PC-9 (cell line): Measurements from ENCODE around the gene DNAJC18. TPM values are rescaled to one million over a fixed set of nuclear protein-coding genes. Genes with fewer than 3 reads are reported as not detected.
A peak's percentile ranks its signal among the peaks of the same experiment; 100 is the strongest.
"Not testable (repeated sequence)": the region's sequence is repeated elsewhere in the genome, so short reads cannot be mapped to it uniquely, and the experiment has no call there.

Experiments used
- BruUV-seq: library from RNA; stranded (reverse); fragments of 400-500 nt; replicated peaks from 2 replicates; lab custom pipeline; 2021; lab: Mats Ljungman, UMichigan
- CTCF ChIA-PET: fragments of 300-600 bp; sonication (Branson Sonifier 250); formaldehyde crosslinking; loops from one replicate; lab custom pipeline; 2022; ENCODE audit warnings: antibody characterized with exemption; lab: Charles Lee
- POLR2A ChIA-PET: fragments of 300-600 bp; sonication (Branson Sonifier 250); formaldehyde crosslinking; loops from one replicate; lab custom pipeline; 2022; ENCODE audit warnings: antibody characterized with exemption; ENCODE audit not compliant: unreplicated experiment; lab: Charles Lee
- DNase-seq, 2 experiments: peaks; one replicate each; pipeline versions ENCODE4 v3.0.0 to v3.0.0-alpha.2; 2015 to 2022; ENCODE audit warnings: mixed read lengths in 1 of 2
- H2AFZ ChIP-seq: fragments of 200-600 bp; sonication (generic); 2 replicates; pipeline ENCODE4 v1.8.1; 2017; ENCODE audit warnings: antibody characterized with exemption
- H3F3A ChIP-seq: fragments of 200-600 bp; sonication (generic); 2 replicates; pipeline ENCODE4 v1.8.1; 2017; ENCODE audit warnings: antibody characterized with exemption, mild to moderate bottlenecking, low read depth; ENCODE audit not compliant: insufficient read depth
- H3K27ac ChIP-seq: fragments of 200-600 bp; sonication (generic); 2 replicates; pipeline ENCODE4 v1.6.1; 2016; ENCODE audit warnings: mixed run types
- H3K27me3 ChIP-seq: fragments of 200-600 bp; sonication (generic); 2 replicates; pipeline ENCODE4 v1.6.1; 2016; ENCODE audit warnings: low read depth, mixed run types; ENCODE audit not compliant: insufficient read depth
- H3K36me3 ChIP-seq: fragments of 200-600 bp; sonication (generic); 2 replicates; pipeline ENCODE4 v1.6.1; 2016; ENCODE audit warnings: low read depth, mixed run types
- H3K4me1 ChIP-seq: fragments of 200-600 bp; sonication (generic); replicated peaks from 2 replicates; pipeline ENCODE4 v1.6.1; 2016; ENCODE audit warnings: mixed run types; ENCODE audit not compliant: insufficient read depth
- H3K4me2 ChIP-seq: fragments of 200-600 bp; sonication (generic); 2 replicates; pipeline ENCODE4 v1.6.1; 2017; ENCODE audit warnings: mixed run types
- H3K4me3 ChIP-seq: fragments of 200-600 bp; sonication (generic); 2 replicates; pipeline ENCODE4 v1.6.1; 2016; ENCODE audit warnings: mixed run types
- H3K79me2 ChIP-seq: fragments of 200-600 bp; sonication (generic); 2 replicates; pipeline ENCODE4 v1.6.1; 2017; ENCODE audit warnings: low read depth, mixed run types
- H3K9me2 ChIP-seq: fragments of 200-600 bp; sonication (generic); 2 replicates; pipeline ENCODE4 v1.8.1; 2017; ENCODE audit warnings: mild to moderate bottlenecking; ENCODE audit not compliant: insufficient read depth
- H3K9me3 ChIP-seq: fragments of 200-600 bp; sonication (generic); 2 replicates; pipeline ENCODE4 v1.8.1; 2016; ENCODE audit warnings: low read depth; ENCODE audit not compliant: insufficient read depth
- H4K20me1 ChIP-seq: fragments of 200-600 bp; sonication (generic); 2 replicates; pipeline ENCODE4 v1.8.1; 2017; ENCODE audit not compliant: insufficient read depth
- CTCF ChIP-seq: fragments of 200-600 bp; sonication (generic); conservative IDR thresholded peaks from 2 replicates; pipeline ENCODE4 v1.6.1; 2017; ENCODE audit warnings: mixed run types, antibody characterized with exemption, mild to moderate bottlenecking, moderate library complexity
- EZH2 ChIP-seq: fragments of 200-600 bp; sonication (generic); IDR thresholded peaks from 2 replicates; pipeline ENCODE4 v1.8.0; 2017; ENCODE audit warnings: antibody characterized with exemption, low read depth
- intact Hi-C: fragments of 100-400 bp; cut with micrococcal nuclease; formaldehyde crosslinking; loops from one replicate; pipeline ENCODE4 v1.10.0; 2022; ENCODE audit not compliant: unreplicated experiment
- total RNA-seq: library from RNA; stranded (reverse); gene quantifications from 2 replicates; pipeline ENCODE4 v1.2.3, GENCODE V29; 2021

DNAJC18 gene
- total RNA-seq, 1 experiment from 2014 or later, result 8.9 TPM

GRCh38 chr5:139446956-139447779 lies 7.8 kb upstream of the DNAJC18 start:
- no peaks in the 10 kb centered on the region for H3K9me3 ChIP-seq
- no peak overlapping the region for H3K27ac ChIP-seq
- no peak overlapping the region for H3K4me2 ChIP-seq
- CTCF ChIA-PET, result no interaction called here
- H3K36me3 ChIP-seq, result no peaks in the 10 kb centered on the region
- H3K4me3 ChIP-seq, result no peak overlapping the region
- no TSS peak for BruUV-seq
- intact Hi-C loops, result no loop called here
- POLR2A ChIA-PET, result interaction anchor here (0.6 kb wide), 1 partner anchor 27 kb away, joined by 3 read pairs; no protein-coding TSS in a partner anchor
- no peak overlapping the region for H2AFZ ChIP-seq
- DNase-seq, result no peak
- H3F3A ChIP-seq, result no peaks in the 10 kb centered on the region; the same call in 1 of the 2 replicates
- no peaks in the 10 kb centered on the region for H3K79me2 ChIP-seq
- H3K9me2 ChIP-seq, result no peaks in the 10 kb centered on the region
- H4K20me1 ChIP-seq, result no peaks in the 10 kb centered on the region
- no peaks in the 10 kb centered on the region; the same call in 1 of the 2 replicates for H3K4me1 ChIP-seq
- TF ChIP-seq EZH2, result no peak
- no peak for TF ChIP-seq CTCF
- H3K27me3 ChIP-seq, result no peaks in the 10 kb centered on the region

- H3F3A ChIP-seq, result no peaks in the 10 kb centered on the region
- H3K27ac ChIP-seq, result no peak overlapping the region
- no peak overlapping the region for H3K4me2 ChIP-seq
- H3K36me3 ChIP-seq, result no peaks in the 10 kb centered on the region
- H3K27me3 ChIP-seq, result no peaks in the 10 kb centered on the region
- TF ChIP-seq CTCF (no peak), EZH2 (no peak)
- no peaks in the 10 kb centered on the region for H3K9me3 ChIP-seq
- no peak for DNase-seq
- intact Hi-C loops, result no loop called here
- POLR2A ChIA-PET, result no interaction called here
- no TSS peak for BruUV-seq
- no peak overlapping the region for H2AFZ ChIP-seq
- CTCF ChIA-PET, result interaction anchor here (0.6 kb wide), 1 partner anchor 158 kb away, joined by 8 read pairs; no protein-coding TSS in a partner anchor
- H3K4me1 ChIP-seq, result no peaks in the 10 kb centered on the region; the same call in 1 of the 2 replicates
- no peak overlapping the region for H3K4me3 ChIP-seq
- no peaks in the 10 kb centered on the region for H3K79me2 ChIP-seq
- no peaks in the 10 kb centered on the region for H4K20me1 ChIP-seq
- no peaks in the 10 kb centered on the region for H3K9me2 ChIP-seq
Observed at GRCh38 chr5:139445325-139446170, 6.2 kb upstream of the DNAJC18 start.

- H3K4me2 ChIP-seq, result no peak overlapping the region
- no peaks in the 10 kb centered on the region for H3K79me2 ChIP-seq
- H3K27me3 ChIP-seq, result no peaks in the 10 kb centered on the region
- DNase-seq, result peak in 1 of 2 experiments; percentile 49
- BruUV-seq, result no TSS peak
- POLR2A ChIA-PET, result interaction anchor here (0.6 kb wide), 1 partner anchor 767 kb away, joined by 5 read pairs; no protein-coding TSS in a partner anchor
- TF ChIP-seq CTCF, result no peak
- TF ChIP-seq EZH2, result no peak
- no peak overlapping the region for H2AFZ ChIP-seq
- no peaks in the 10 kb centered on the region for H3K9me2 ChIP-seq
- H3K4me3 ChIP-seq, result no peak overlapping the region
- H3K36me3 ChIP-seq, result no peaks in the 10 kb centered on the region
- H3K9me3 ChIP-seq, result no peaks in the 10 kb centered on the region
- no peaks in the 10 kb centered on the region for H3F3A ChIP-seq
- intact Hi-C loops, result no loop called here
- H4K20me1 ChIP-seq, result no peaks in the 10 kb centered on the region
- peaks cover 7% of the 10 kb centered on the region for H3K4me1 ChIP-seq
- CTCF ChIA-PET, result interaction anchor here (0.6 kb wide), 1 partner anchor 51 kb away, joined by 4 read pairs; no protein-coding TSS in a partner anchor
- H3K27ac ChIP-seq, result no peak overlapping the region
Observed at GRCh38 chr5:139443831-139444453, 4.6 kb upstream of the DNAJC18 start.

GRCh38 chr5:139440416-139440815 lies 1.1 kb upstream of the DNAJC18 start:
- H3K4me2 ChIP-seq, intact Hi-C loops, H3K9me2 ChIP-seq, H3K27ac ChIP-seq, H3K27me3 ChIP-seq, DNase-seq, CTCF ChIA-PET, H2AFZ ChIP-seq, H3K9me3 ChIP-seq, H3K79me2 ChIP-seq, H4K20me1 ChIP-seq, H3K4me3 ChIP-seq, BruUV-seq, H3K36me3 ChIP-seq, H3F3A ChIP-seq, POLR2A ChIA-PET: not testable (repeated sequence)
- peaks cover 11% of the 10 kb centered on the region for H3K4me1 ChIP-seq
